ENCODE data around the gene CLDN6. TPM values are rescaled to one million over a fixed set of nuclear protein-coding genes. Genes with fewer than 3 reads are reported as not detected.

CLDN6 gene
- total RNA-seq, 1 donor from 2014 or later, result 0.72 TPM

GRCh38 chr16:3028716-3029319, 10.8 kb upstream of the CLDN6 start:
- DNase-seq (ENCODE audit: low spot score), result no peak

- peak; percentile 68 for DNase-seq (ENCODE audit: low spot score)
Measured at GRCh38 chr16:3027983-3028715, 10.2 kb upstream of the CLDN6 start.

GRCh38 chr16:3027489-3027795, 9.5 kb upstream of the CLDN6 start:
- DNase-seq (ENCODE audit: low spot score), result no peak

DNA sequence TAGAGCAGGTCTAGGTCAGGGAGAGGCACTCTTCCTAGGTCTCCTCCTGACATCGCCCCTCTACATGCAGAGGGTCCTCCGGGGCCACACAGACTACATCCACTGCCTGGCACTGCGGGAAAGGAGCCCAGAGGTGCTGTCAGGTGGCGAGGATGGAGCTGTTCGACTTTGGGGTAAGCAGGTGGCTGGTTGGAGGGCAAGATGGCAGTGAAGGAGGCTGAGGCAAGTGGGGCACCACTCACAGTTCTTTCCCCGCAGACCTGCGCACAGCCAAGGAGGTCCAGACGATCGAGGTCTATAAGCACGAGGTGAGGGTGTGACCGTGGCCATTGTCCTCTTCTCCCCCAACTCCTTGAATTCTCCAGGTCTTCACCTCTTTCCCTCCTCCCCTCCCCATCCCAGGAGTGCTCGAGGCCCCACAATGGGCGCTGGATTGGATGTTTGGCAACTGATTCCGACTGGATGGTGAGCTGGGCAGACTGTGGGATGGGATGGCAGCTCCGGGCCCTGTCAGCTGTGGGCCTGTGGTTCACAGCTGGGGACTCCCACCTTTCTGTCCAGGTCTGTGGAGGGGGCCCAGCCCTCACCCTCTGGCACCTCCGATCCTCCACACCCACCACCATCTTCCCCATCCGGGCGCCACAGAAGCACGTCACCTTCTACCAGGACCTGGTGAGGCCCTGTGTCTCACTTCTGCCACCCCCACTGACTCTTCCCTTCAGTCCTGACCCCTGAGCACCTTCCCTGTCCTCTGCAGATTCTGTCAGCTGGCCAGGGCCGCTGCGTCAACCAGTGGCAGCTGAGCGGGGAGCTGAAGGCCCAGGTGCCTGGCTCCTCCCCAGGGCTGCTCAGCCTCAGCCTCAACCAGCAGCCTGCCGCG, 8.9 kb upstream of the CLDN6 start:
- DNase-seq (ENCODE audit: low spot score), result no peak

DNA sequence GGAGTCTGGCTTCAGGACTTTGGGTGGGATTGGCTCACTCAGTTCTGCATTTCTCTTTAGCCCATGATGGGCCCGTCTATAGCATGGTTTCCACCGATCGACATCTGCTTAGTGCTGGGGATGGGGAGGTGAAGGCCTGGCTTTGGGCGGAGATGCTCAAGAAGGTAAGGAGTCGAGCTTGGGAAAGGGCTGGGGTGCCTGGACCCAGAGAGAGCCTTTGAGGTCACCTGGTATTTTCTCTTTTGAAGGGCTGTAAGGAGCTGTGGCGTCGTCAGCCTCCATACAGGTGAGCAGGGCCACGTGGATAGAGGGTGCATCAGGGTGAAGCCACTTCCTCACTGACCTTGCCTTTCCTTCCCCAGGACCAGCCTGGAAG, 8.0 kb upstream of the CLDN6 start:
- DNase-seq (ENCODE audit: low spot score), result no peak

DNA sequence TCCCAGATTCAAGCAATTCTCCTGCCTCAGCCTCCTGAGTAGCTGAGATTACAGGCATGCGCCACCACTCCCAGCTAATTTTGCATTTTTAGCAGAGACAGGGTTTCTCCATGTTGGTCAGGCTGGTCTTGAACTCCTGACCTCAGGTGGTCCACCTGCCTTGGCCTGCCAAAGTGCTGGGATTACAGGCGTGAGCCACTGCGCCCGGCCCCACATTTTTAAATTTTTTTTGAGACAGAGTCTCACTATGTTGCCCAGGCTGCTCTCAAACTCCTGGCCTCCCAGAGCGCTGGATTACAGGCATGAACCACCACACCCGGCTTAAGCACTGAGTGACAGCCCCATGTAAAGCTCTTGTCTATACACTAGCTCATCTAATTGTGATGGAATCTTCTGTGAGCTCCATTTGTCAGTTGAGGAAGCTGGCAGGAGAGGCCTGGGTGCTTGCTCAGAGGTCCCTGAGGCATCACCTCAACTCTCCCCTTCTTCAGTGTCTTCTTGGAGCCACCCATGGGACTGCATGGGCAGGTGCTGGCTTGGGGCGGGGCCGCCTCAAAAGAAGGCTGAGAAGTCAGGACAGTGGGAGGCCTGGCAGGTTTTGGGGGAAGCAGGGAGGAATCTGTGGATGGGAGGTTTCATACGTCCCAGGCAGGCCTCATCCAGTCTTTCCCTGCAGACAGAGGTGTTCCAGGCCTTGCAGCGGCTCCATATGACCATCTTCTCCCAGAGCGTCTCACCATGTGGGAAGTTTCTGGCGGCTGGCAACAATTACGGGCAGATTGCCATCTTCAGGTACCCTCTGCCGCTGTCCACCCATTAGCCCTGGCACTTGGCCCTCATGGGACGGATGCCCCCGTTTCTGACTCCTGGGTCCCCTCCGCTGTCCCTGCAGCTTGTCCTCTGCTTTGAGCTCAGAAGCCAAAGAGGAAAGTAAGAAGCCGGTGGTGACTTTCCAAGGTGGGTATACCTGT, 7.3 kb upstream of the CLDN6 start:
- no peak for DNase-seq (ENCODE audit: low spot score)

GRCh38 chr16:3023669-3024478, 5.9 kb upstream of the CLDN6 start, which contains the start of the genes HCFC1R1 and THOC6:
HCFC1R1 (minus strand) TSS chr16:3023942; CDS start chr16:3023941, 1 bp downstream.
THOC6 (plus strand) TSS chr16:3024035; CDS start chr16:3024327, 292 bp downstream.
- peak; percentile 99 for DNase-seq (ENCODE audit: low spot score)

DNA sequence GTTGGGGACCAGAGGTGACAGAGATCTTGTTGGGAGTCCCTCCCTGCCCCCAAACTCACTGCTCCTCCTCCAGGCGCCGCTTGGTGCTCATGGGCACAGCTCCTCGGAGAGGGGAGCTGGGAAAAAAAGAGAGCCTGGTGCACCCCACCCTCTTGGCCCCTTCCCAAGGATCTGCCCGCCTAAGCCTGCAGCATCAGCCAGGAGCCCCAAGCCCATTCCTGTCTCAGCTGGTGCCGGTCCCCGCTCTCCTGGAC, 5.4 kb upstream of the CLDN6 start:
- peak; percentile 85 for DNase-seq (ENCODE audit: low spot score)

GRCh38 chr16:3022684-3023414, 4.9 kb upstream of the CLDN6 start:
- peak; percentile 36 for DNase-seq (ENCODE audit: low spot score)

GRCh38 chr16:3022208-3022683, 4.3 kb upstream of the CLDN6 start:
- DNase-seq (ENCODE audit: low spot score), result peak; percentile 98

- peak; percentile 90 for DNase-seq (ENCODE audit: low spot score)
Measured at GRCh38 chr16:3021449-3022207, 3.6 kb upstream of the CLDN6 start.

DNA sequence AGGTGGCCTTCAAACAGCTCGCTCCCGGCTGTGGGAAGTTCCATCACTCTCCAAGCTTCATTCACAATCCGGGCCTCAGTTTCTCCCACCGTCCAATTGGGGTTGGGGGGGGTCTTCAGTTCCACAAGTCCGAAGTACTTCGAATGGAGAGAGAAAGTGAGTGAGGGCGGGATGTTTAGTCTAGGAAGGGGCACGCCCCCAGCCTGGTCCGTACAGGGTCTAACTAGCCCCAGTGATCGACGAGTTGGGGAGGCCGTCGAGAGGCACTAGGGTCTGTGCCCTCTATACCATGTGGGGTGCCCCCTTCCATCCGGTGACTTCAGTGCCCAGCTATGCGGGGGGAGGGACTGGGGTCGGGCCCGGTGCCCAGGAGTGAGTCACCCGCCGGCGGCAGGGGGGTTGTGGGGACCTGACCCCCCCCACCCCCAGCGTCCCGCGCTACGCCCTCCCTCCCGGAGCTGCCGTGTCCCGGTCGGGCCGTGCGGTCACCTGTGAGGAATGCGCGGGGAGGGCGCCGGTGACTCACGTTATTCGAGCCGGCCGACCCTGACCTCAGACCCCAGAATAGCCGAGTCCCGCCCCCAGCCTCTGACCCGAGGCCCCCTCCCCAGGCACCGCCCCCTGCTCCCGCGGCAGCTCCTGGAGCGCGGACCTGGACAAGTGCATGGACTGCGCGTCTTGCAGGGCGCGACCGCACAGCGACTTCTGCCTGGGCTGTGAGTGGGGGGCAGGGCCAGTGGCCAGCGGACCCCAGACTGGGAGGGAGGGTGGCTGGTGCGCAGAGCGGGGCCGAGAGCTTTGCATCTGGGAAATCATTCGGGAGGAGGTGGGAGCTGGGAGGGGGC, 2.8 kb upstream of the CLDN6 start:
- DNase-seq (ENCODE audit: low spot score), result peak; percentile 77

- DNase-seq (ENCODE audit: low spot score), result peak; percentile 87
Measured at GRCh38 chr16:3020247-3020603, 2.2 kb upstream of the CLDN6 start, which contains the start of gene TNFRSF12A. TNFRSF12A (plus strand) TSS chr16:3020368; CDS start chr16:3020398, 30 bp downstream.

DNA sequence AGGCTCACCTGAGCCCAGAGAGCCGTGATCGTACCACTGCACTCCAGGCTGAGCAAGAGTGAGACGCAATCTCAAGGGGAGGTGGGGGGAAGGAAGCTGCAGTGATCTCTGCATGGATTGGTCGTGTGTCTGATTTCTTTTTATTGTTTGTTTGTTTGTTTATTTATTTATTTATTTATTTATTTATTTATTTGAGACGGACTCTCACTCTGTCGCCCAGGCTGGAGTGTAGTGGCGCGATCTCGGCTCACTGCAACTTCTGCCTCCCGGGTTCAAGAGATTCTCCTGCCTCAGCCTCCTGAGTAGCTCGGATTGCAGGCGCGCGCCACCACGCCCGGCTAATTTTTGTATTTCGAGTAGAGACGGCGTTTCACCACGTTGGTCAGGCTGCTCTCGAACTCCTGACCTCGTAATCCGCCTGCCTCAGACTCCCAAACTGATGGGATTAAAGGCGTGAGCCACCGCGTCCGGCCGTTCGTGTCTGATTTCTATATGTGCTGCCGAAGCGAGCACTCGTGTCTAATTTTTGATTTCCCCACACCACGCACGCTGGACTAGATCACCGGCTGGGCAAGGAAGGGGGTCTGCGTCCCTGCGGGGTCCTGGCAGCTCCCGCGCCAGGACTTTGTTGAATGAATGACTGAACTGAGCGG, 1.7 kb upstream of the CLDN6 start:
- DNase-seq (ENCODE audit: low spot score), result no peak

GRCh38 chr16:3017344-3017743, 639 bp downstream of the CLDN6 start:
- no peak for DNase-seq (ENCODE audit: low spot score)

GRCh38 chr16:3015865-3016521, 2.0 kb downstream of the CLDN6 start:
- no peak for DNase-seq (ENCODE audit: low spot score)

DNA sequence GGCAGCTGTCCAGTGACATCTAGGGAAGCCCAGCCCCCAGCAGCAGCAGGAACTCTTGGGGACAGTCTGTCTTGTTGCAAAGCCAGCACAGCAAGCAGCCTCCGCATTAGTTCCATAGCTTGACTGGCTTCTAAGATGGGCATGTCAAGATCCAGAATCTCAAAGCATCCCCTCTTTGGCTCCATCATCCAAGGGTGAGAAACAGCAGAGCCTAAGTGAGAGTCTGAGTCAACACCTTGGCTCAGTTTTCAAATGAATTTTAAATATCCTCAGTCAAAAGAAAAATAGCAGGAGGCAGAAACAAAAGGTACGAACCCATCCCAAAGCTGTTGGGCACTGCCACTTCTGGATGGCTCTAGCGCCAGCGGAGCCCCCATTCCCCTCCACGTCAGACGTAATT, 3.0 kb downstream of the CLDN6 start:
- no peak for DNase-seq (ENCODE audit: low spot score)

Measured in umbilical cord (tissue), 2 donors.